ENCODE results near the gene C1QTNF9B.

Gene C1QTNF9B

GRCh38 chr13:23859455-23859854 lies 37.8 kb downstream of the C1QTNF9B start:
- no peak for DNase-seq (ENCODE audit: low read depth in 1 of 2, low spot score in 1 of 2)

- DNase-seq (ENCODE audit: low read depth in 1 of 2, low spot score in 1 of 2): no peak
Measured at GRCh38 chr13:23858546-23858945, 38.8 kb downstream of the C1QTNF9B start.

GRCh38 chr13:23856008-23856750 lies 41.1 kb downstream of the C1QTNF9B start:
- DNase-seq (ENCODE audit: low read depth in 1 of 2, low spot score in 1 of 2): no peak

- no peak for DNase-seq (ENCODE audit: low read depth in 1 of 2, low spot score in 1 of 2)
Measured at GRCh38 chr13:23855360-23855759, 41.9 kb downstream of the C1QTNF9B start.

- DNase-seq (ENCODE audit: low read depth in 1 of 2, low spot score in 1 of 2): no peak
Measured at GRCh38 chr13:23852351-23852750, 45.0 kb downstream of the C1QTNF9B start.

- no peak for DNase-seq (ENCODE audit: low read depth in 1 of 2, low spot score in 1 of 2)
Measured at GRCh38 chr13:23851106-23851505, 46.2 kb downstream of the C1QTNF9B start.

GRCh38 chr13:23850134-23850533 lies 47.2 kb downstream of the C1QTNF9B start:
- no peak for DNase-seq (ENCODE audit: low read depth in 1 of 2, low spot score in 1 of 2)

GRCh38 chr13:23849670-23850069 lies 47.6 kb downstream of the C1QTNF9B start:
- DNase-seq (ENCODE audit: low read depth in 1 of 2, low spot score in 1 of 2): no peak

GRCh38 chr13:23848646-23849141 lies 48.6 kb downstream of the C1QTNF9B start:
- DNase-seq (ENCODE audit: low read depth in 1 of 2, low spot score in 1 of 2): no peak

GRCh38 chr13:23848019-23848418 lies 49.3 kb downstream of the C1QTNF9B start:
- no peak for DNase-seq (ENCODE audit: low read depth in 1 of 2, low spot score in 1 of 2)

- no peak for DNase-seq (ENCODE audit: low read depth in 1 of 2, low spot score in 1 of 2)
Measured at GRCh38 chr13:23847497-23847896, 49.8 kb downstream of the C1QTNF9B start.

- no peak for DNase-seq (ENCODE audit: low read depth in 1 of 2, low spot score in 1 of 2)
Measured at GRCh38 chr13:23845105-23845725, 52.1 kb downstream of the C1QTNF9B start.

- DNase-seq (ENCODE audit: low read depth in 1 of 2, low spot score in 1 of 2): no peak
Measured at GRCh38 chr13:23844132-23844531, 53.2 kb downstream of the C1QTNF9B start.

- no peak for DNase-seq (ENCODE audit: low read depth in 1 of 2, low spot score in 1 of 2)
Measured at GRCh38 chr13:23843436-23843835, 53.9 kb downstream of the C1QTNF9B start.

GRCh38 chr13:23842406-23842805 lies 54.9 kb downstream of the C1QTNF9B start:
- no peak for DNase-seq (ENCODE audit: low read depth in 1 of 2, low spot score in 1 of 2)

Measured in activated CD4-positive, alpha-beta T cell treated with anti-CD3 and anti-CD28 coated beads, Interleukin-2, amount 50 U/mL, for 24 hours (primary cell).